ENCODE measurements around the gene ANAPC13.

DNA sequence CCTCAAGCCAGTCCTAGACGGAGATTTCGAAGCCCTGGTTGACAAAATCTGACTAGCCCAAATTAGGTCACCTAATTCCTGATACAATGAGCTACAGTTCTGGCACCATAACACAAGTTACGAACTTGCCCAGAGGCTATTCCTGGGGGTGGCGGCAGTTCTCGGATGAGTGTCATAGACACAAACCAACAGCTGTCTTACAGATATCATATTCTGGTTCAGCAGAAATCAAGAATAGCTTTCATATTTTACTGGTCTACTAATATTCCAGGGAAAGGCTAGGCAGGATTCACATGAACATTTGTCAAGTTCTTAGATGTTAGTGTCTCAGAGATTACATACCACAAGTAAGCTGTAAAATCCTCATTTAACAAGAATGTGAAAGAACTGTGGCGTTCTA is 8.8 kb downstream of the ANAPC13 start:
- TF ChIP-seq CTCF (conservative IDR thresholded peaks at IDR 0.05; ENCODE audit: low read length) = no peak
- TF ChIP-seq EZH2phosphoT487 (IDR thresholded peaks at IDR 0.05; ENCODE audit: borderline replicate concordance, low read depth, low read length) = no peak
